MCF 10A (cell line): ENCODE results near the gene BSPH1. TPM values are rescaled to one million over a fixed set of nuclear protein-coding genes. Genes with fewer than 3 reads are reported as not detected.
A peak's percentile ranks its signal among the peaks of the same experiment; 100 is the strongest.
"Not testable (repeated sequence)": the region's sequence is repeated elsewhere in the genome, so short reads cannot be mapped to it uniquely, and the experiment has no call there.

ENCODE experiments used
- BruUV-seq: library from RNA; stranded (reverse); fragments of 400-500 nt; replicated peaks from 2 replicates; lab custom pipeline; 2021; lab: Mats Ljungman, UMichigan
- CTCF ChIA-PET: fragments of 300-600 bp; sonication (Branson Sonifier 250); formaldehyde crosslinking; extraction: SDS; loops from one replicate; lab custom pipeline; 2021; ENCODE audit warnings: antibody characterized with exemption, inconsistent platforms; lab: Yijun Ruan, JAX
- POLR2A ChIA-PET: fragments of 300-600, 350-650 bp; sonication (Branson Sonifier 250); formaldehyde crosslinking; extraction: SDS; loops from one replicate; lab custom pipeline; 2020; ENCODE audit warnings: antibody characterized with exemption, inconsistent platforms; lab: Yijun Ruan, JAX
- DNase-seq: peaks from one replicate; pipeline ENCODE4 v3.0.0-alpha.2; 2018; ENCODE audit not compliant: unreplicated experiment
- H3K27ac Mint-ChIP-seq: one replicate; pipeline ENCODE4 v1.8.0; 2022; ENCODE audit warnings: mild to moderate bottlenecking, low read depth, mixed read lengths; ENCODE audit not compliant: unreplicated experiment
- H3K27me3 Mint-ChIP-seq: one replicate; pipeline ENCODE4 v1.8.0; 2022; ENCODE audit warnings: mixed read lengths; ENCODE audit not compliant: insufficient read depth, unreplicated experiment
- H3K36me3 Mint-ChIP-seq: one replicate; pipeline ENCODE4 v1.8.0; 2022; ENCODE audit warnings: mild to moderate bottlenecking, moderate library complexity, mixed read lengths; ENCODE audit not compliant: insufficient read depth, unreplicated experiment
- H3K4me1 Mint-ChIP-seq: one replicate; pipeline ENCODE4 v1.8.0; 2022; ENCODE audit warnings: mixed read lengths; ENCODE audit not compliant: insufficient read depth, unreplicated experiment
- H3K4me3 Mint-ChIP-seq: one replicate; pipeline ENCODE4 v1.8.0; 2022; ENCODE audit warnings: mild to moderate bottlenecking, moderate library complexity, mixed read lengths; ENCODE audit not compliant: unreplicated experiment
- H3K9me3 Mint-ChIP-seq: one replicate; pipeline ENCODE4 v1.8.0; 2022; ENCODE audit warnings: mixed read lengths; ENCODE audit not compliant: unreplicated experiment
- intact Hi-C: fragments of 100-400 bp; cut with micrococcal nuclease; formaldehyde crosslinking; loops from 2 replicates; pipeline ENCODE4 v1.14.1; 2022
- total RNA-seq: library from RNA; stranded (reverse); gene quantifications from 2 replicates; pipeline ENCODE4 v1.2.3, GENCODE V29; 2022
- TF ChIP-seq, protein P1 (sequence below): fragments of 200-600 bp; IDR thresholded peaks from one replicate; pipeline ENCODE4 v1.8.0; 2022; ENCODE audit warnings: antibody characterized with exemption, mild to moderate bottlenecking; ENCODE audit not compliant: unreplicated experiment

The BSPH1 gene
- total RNA-seq, 1 experiment from 2014 or later, result not detected

DNA sequence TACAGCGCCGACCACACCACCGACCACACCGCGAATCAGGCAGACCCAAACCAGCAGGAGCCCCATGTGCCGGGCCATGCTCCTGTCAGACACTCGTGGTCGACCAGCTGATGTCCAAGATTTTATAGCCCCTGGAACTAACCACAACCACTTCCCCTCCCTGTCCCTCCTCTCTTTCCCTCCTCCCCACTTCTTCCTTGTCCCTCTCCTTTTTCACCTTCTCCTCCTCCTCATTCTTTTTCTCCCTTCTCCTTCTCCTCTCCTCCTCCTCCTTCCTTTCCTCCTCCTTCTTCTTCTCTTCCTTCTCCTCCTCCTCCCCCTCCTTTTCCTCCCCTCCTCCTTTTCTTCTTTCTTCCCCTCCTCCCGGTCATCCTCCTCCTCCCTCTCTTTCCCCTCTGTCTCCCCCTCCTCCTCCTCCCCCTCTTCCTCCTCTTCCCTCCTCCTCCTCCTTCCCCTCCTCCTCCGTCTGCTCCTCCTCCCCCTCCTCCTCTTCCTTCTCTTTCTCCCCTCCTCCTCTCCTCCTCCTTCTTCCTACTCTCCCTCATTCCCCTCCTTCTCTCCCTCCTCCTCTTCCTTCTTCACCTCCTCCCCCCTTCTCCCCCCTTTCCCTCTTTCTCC is 670 bp downstream of the BSPH1 start:
- CTCF ChIA-PET, result no interaction called here
- intact Hi-C loops, result no loop called here
- no TSS peak for BruUV-seq
- no peak overlapping the region for H3K27ac Mint-ChIP-seq
- TF ChIP-seq, protein P1, sequence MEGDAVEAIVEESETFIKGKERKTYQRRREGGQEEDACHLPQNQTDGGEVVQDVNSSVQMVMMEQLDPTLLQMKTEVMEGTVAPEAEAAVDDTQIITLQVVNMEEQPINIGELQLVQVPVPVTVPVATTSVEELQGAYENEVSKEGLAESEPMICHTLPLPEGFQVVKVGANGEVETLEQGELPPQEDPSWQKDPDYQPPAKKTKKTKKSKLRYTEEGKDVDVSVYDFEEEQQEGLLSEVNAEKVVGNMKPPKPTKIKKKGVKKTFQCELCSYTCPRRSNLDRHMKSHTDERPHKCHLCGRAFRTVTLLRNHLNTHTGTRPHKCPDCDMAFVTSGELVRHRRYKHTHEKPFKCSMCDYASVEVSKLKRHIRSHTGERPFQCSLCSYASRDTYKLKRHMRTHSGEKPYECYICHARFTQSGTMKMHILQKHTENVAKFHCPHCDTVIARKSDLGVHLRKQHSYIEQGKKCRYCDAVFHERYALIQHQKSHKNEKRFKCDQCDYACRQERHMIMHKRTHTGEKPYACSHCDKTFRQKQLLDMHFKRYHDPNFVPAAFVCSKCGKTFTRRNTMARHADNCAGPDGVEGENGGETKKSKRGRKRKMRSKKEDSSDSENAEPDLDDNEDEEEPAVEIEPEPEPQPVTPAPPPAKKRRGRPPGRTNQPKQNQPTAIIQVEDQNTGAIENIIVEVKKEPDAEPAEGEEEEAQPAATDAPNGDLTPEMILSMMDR, result no peak
- H3K36me3 Mint-ChIP-seq, result peaks cover 5% of the 10 kb centered on the region
- H3K9me3 Mint-ChIP-seq, result peaks cover 4% of the 10 kb centered on the region
- H3K4me1 Mint-ChIP-seq, result no peaks in the 10 kb centered on the region
- H3K27me3 Mint-ChIP-seq, result peaks cover 62% of the 10 kb centered on the region
- no peak overlapping the region for H3K4me3 Mint-ChIP-seq
- no peak for DNase-seq
- POLR2A ChIA-PET, result no interaction called here

- Mint-ChIP-seq H3K27ac (no peak overlapping the region), H3K9me3 (peaks cover 7% of the 10 kb centered on the region), H3K36me3 (no peaks in the 10 kb centered on the region), H3K4me1 (no peaks in the 10 kb centered on the region), H3K27me3 (peaks cover 74% of the 10 kb centered on the region), H3K4me3 (no peak overlapping the region)
- intact Hi-C loops, result no loop called here
- DNase-seq, result no peak
- ChIA-PET CTCF (interaction anchor here (0.7 to 1.8 kb wide), 3 partner anchors 10 to 177 kb away, joined by 3 to 7 read pairs (median 6); no protein-coding TSS in a partner anchor), POLR2A (no interaction called here)
- TF ChIP-seq, protein P1, result no peak
- BruUV-seq, result no TSS peak
These were observed 18.4 kb downstream of the BSPH1 start for GRCh38 chr19:47973529-47973928.

DNA sequence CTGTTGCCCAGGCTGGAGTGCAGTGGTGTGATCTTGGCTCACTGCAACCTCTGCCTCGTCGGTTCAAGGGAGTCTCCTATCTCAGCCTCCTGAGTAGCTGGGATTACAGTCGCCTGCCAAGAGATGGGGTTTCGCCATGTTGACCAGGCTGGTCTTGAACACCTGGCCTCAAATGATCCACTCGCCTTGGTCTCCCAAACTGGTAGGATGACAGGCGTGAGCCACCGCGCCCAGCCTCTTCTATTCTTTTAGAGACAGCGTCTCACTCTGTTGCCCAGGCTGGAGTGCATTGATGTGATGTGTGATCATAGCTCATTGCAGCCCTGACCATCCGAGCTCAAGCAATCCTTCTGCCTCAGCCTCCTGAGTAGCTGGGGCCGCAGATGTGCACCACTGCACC is 36.0 kb downstream of the BSPH1 start:
- H3K9me3 Mint-ChIP-seq, BruUV-seq, DNase-seq, H3K27ac Mint-ChIP-seq, POLR2A ChIA-PET, intact Hi-C loops, H3K4me1 Mint-ChIP-seq, H3K4me3 Mint-ChIP-seq, CTCF ChIA-PET, H3K36me3 Mint-ChIP-seq: not testable (repeated sequence)
- H3K27me3 Mint-ChIP-seq, result peaks cover 15% of the 10 kb centered on the region

DNA sequence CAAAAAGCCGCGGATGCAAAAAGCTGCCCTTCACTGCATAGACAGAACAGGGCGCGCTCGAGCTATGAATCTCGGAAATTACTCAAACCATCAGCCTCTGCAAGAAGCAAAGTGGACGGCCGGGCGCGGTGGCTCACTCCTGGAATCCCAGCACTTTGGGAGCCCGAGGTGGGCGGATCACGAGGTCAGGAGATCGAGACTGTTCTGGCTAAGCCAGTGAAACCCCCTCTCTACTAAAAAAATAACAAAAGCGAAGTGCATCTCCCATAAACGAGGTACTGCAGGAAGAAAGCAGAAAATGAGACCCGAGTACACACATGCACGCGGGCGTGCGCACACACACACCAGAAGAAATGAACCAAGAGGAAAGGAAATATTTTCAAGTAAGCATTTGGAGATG is 39.8 kb downstream of the BSPH1 start:
- H3K27me3 Mint-ChIP-seq, H3K36me3 Mint-ChIP-seq, BruUV-seq, H3K27ac Mint-ChIP-seq, H3K4me3 Mint-ChIP-seq, intact Hi-C loops, CTCF ChIA-PET, H3K4me1 Mint-ChIP-seq, DNase-seq, POLR2A ChIA-PET, H3K9me3 Mint-ChIP-seq: not testable (repeated sequence)

DNA sequence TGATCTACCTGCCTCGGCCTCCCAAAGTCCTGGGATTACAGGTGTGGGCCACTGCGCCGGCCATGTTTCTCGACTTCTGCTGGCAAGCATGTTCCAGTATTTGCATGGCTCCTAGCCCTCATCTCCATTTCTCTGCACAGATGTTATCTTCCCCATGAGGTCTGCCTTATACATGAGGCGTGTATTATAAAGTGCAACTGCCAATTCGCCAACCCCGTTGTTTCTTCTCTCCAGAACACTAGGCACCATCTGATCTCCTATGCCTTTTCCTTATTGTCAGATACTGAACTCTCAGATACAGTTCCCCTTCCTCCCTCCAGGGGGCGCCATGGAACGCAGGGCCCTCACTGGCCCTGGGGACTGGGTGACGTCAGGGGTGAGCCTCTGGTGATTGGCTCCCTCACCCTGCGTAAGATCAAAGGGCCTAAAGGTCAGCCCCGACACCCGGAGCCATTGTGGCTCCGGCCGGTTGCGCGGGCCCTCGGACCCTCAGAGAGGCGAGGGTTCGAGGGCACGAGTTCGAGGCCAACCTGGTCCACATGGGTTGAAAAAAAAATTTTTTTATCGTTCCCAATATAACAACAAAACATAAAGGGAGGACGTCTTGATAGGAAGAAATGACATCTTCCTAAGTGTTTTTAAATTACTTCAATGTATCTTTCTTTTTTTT is 42.0 kb downstream of the BSPH1 start:
- POLR2A ChIA-PET, DNase-seq, intact Hi-C loops, H3K4me3 Mint-ChIP-seq, H3K27me3 Mint-ChIP-seq, H3K4me1 Mint-ChIP-seq, H3K9me3 Mint-ChIP-seq, H3K36me3 Mint-ChIP-seq, BruUV-seq, H3K27ac Mint-ChIP-seq, CTCF ChIA-PET: not testable (repeated sequence)
- TF ChIP-seq, protein P1, result peak; percentile 62

- H3K4me1 Mint-ChIP-seq, intact Hi-C loops, H3K4me3 Mint-ChIP-seq, POLR2A ChIA-PET, H3K27me3 Mint-ChIP-seq, H3K36me3 Mint-ChIP-seq, H3K9me3 Mint-ChIP-seq, BruUV-seq, DNase-seq, H3K27ac Mint-ChIP-seq, CTCF ChIA-PET: not testable (repeated sequence)
These were observed 63.4 kb downstream of the BSPH1 start for GRCh38 chr19:47928581-47928980.
